Hypothalamus (tissue), 51 donors: Measurements from ENCODE around the gene ZNF275.
"Not testable (repeated sequence)": the region's sequence is repeated elsewhere in the genome, so short reads cannot be mapped to it uniquely, and the experiment has no call there.

Source experiments
- DNase-seq, 51 donors: peaks; one replicate each; lab custom pipeline; 2025; lab: John Stamatoyannopoulos, UW

The ZNF275 gene

DNA sequence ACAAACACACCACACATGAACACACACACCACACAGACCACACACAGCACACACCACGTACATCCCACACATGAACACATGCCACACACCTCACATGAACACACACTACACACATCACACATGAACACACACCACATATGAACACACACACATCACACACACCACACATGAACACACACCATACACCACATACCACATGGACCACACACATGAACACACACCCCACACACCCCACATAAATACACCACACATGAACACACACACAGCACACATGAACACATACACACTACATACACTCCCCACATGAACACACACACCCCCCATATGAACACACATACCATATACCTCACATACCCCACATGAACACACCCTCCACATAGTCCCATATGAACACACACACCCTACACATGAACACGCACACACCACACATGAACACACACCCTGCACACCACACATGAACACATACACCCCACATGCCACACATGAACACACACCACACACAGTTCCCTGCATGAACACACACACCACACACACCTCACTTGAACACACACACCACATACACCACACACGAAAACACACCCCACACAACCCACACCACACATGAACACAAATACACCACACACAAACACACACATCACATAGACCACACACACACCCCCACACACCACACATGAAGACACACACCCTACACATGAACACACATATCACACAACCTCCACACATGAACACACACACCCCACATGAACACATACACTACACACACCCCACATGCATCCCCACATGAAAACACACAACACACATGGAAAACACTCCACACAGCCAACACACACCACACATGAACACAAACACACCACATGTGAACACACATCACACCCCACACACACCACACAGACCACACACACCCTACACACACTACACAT, 48.9 kb downstream of the ZNF275 start:
- DNase-seq, result no peak

DNA sequence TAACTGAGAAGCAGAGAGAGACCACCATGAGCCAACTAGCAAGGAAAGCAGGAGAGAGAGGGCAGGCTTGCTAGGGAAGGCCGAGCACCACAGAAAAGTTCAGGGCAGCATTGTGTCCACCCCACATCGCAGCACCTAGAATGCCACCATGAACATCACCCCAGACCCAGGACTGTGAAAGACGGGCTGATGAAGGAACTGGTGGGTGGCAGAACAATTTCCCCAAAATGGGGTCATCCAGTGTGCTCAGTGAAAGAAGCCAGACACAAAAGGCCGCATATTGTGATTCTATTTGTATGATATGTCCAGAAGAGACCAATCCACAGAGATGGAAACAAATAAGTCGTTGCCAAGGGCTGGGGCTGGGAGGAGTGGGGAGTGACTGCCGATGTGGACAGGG, 50.4 kb downstream of the ZNF275 start:
- no peak for DNase-seq

DNA sequence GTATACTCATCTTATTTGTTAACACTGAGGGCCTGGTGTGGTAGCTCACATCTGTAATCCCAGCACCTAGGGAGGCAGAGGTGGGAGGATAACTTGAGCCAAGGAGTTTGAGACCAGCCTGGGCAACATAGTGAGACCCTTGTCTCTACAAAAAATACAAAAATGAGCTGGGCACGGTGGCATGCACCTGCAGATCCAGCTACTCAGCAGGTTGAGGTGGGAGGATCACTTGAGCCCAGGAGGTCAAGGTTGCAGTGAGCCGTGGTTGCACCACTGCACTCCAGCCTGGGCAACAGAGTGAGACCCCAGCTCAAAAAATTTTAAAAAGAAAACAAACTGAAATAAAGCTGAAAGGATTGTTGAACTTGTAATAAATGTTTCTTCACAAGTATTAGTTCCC, 51.0 kb downstream of the ZNF275 start:
- not testable (repeated sequence) for DNase-seq

DNA sequence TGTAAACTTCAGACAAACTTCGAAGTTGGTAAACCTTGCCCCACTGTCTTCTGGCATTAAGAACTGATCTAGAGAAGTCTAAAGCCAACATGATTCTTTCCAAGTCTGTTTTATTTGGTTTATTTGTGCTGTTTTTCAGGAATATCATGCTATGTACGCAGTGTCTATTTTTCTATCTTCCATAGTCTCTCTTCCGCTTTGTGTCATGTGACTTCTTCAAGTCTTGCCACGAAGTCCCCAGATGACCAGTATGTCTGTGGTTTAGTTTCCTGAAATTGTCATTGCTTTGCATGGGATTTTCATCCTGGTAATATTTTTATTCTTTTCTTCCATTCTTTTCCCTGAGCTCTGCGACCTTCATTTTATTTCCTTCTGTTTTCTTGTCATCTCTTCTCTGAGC, 52.1 kb downstream of the ZNF275 start:
- DNase-seq, result no peak

DNA sequence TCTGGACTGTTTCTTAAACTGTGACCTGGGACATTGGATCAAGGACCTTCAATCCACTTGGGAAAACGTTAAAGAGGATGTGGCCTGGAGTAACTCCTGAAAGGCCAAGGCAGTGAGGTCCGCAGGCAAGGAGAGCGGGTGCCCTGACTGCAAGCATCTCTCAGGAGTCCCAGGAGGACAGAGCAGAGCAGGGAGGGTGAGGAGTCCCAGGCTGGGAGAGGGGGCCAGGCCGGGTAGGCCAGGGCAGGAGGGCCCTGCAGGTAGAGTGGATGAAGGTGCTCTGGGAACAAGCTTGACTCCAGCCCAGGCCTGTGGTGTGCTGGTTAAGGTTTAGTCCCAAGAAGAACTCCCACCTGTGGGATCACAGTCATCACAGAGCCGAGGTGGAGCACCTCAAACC, 53.4 kb downstream of the ZNF275 start:
- DNase-seq, result no peak

DNA sequence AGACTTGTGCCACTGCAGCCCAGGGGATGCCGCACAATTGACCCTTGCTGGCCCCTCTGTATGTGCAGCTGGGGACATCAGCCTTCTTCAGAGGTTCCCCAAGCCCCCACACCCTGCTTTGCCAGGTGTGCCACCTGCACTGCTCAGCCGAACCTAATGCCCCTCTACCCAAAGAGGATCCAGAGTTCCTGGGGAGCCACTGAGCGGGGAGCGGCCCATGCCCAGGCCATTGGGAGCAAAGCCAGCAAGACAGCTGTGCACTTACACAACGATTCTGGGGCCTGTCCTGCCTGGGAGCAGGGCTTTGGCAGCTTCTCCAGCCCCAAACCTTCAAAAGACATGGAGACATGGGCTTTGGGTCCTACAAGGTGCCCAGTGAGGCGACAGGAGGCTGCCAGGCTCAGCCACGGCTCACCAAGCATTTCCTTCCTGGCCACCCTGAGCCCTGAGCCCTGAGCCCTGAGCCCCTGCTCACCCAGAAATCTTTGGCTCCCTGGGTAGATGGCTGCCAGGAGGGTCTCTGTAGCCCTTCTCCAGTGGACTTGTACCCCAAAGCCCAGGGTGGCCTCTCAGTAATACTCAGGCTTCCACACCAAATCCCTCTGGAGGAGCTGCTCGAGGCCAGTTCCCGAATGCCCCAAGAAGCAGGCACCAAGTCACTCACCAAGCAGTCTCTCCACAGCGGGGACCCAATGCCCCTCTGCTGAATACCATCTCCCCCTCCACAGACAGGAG, 54.2 kb downstream of the ZNF275 start:
- DNase-seq, result no peak

DNA sequence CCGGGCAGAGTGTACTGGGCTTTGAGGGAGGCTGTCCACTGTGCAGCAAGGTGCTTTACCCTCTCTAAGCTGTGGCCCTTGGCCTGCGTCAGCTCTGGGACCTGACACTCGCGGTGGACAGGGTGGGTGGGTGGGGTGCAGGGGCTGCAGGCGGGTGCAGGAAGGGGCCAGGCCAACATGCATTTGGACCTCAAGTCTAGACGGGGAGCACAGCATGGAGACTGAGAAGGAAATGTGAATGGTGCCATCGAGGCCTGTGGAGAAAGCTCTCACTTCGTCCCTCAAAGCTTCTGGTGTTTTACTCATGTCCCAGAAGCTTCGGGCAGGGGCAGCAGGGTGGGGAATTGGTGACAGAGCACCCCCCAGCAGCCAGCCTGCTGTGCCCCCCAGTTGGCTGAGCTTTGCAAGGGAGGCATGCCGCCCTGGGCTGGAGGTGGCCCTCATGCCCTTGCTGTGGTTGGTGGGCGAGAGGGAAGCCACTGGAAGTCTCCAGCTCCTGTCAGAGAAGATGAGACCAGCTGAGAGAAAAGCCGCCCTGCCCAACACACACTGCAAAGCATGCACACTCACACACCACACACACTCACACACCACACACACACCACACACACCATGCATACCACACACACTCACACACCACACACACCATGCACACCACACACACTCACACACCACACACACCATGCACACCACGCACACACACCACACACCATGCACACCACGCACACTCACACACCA, 54.9 kb downstream of the ZNF275 start:
- no peak for DNase-seq

DNA sequence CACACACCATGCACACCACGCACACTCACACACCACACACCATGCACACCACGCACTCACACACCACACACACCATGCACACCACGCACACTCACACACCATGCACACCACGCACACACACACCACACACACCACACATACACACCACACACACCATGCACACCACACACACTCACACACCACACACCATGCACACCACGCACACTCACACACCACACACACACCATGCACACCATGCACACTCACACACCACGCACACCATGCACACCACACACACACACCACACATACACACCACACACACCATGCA, 55.5 kb downstream of the ZNF275 start:
- DNase-seq, result not testable (repeated sequence)

DNA sequence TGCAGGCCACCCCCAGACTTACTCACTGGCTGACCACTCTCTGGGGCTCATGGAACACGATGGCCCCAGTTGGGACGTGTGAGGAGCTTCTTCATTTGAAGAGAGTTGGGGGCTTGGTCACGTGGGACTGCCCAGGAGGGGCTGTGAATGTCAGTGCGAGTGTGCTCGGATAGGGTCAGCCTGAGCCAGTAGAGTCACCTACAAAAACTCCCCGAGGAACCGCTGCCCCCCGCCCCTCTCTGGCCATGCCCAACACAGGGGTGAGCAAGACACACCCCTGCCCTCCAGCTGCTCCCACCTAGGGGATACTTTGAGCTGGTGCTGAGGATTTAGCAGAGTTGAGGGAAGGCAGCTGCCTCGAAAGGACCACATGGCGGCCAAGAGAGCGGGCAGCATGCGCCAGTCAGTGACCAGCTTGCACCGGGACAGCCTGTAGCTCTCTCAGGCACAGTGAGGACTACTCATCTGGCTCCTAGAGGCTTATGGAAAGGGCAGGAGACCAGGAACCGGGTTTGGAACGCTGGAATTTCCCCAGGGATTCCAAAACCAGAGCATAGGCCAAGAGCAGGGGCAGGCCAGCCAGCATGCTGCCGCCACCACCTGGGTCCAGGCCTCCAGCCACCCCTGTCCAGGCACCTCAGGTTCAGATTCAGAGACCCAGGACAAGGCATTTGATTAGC, 58.8 kb downstream of the ZNF275 start:
- DNase-seq, result no peak

DNA sequence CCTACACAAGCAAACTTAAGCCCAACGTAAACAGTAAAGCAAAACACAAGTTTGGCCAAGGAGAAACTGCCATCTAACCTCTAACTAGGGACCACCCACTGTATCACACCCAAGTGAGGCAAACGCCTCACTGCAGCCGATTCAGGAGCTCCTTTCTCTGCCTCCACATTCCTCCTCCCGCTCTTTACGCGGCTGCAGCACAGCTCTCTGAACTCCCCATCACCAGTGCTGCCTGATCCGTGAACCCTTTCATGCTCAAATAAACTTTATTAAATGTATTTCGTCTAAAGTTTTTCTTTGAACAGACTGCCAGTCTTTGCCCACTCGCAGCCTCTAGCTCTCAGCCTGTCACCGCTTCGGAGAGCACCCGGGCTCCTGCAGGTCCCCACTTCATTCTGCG, 60.7 kb downstream of the ZNF275 start:
- no peak for DNase-seq

DNA sequence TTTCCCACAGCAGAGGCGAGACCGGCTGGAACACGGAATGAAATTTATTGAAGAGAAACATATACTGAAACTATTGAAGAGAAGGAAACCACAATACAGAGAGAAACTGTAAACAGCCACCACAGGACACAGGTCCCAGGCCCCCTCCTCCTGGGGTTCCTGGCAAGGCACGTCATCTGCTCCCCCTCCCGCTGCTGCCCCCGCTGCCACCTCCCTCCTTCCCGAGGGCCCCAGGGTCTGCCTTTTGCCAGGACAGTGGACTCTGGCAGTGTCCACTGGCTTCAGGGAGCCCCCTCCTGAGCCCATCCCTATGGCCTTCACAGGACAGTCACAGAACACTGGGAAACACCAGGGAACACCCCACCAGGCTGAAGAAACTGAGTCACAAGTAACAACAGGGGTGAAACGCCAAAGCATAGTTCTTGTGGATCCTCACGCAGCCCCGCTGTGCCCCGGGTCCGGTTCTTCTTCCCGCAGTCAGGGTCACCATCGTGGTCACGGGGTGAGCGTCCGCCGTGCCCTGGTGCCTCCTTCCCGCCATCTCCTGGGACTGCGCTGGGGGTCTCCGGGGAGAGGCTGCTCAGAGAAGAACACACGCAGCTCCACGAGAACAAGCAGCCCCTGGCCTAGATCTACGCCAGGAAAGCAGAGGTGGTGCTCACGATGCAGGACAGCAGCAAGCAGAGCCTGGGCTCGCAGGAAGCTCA, 61.8 kb downstream of the ZNF275 start:
- DNase-seq, result no peak

DNA sequence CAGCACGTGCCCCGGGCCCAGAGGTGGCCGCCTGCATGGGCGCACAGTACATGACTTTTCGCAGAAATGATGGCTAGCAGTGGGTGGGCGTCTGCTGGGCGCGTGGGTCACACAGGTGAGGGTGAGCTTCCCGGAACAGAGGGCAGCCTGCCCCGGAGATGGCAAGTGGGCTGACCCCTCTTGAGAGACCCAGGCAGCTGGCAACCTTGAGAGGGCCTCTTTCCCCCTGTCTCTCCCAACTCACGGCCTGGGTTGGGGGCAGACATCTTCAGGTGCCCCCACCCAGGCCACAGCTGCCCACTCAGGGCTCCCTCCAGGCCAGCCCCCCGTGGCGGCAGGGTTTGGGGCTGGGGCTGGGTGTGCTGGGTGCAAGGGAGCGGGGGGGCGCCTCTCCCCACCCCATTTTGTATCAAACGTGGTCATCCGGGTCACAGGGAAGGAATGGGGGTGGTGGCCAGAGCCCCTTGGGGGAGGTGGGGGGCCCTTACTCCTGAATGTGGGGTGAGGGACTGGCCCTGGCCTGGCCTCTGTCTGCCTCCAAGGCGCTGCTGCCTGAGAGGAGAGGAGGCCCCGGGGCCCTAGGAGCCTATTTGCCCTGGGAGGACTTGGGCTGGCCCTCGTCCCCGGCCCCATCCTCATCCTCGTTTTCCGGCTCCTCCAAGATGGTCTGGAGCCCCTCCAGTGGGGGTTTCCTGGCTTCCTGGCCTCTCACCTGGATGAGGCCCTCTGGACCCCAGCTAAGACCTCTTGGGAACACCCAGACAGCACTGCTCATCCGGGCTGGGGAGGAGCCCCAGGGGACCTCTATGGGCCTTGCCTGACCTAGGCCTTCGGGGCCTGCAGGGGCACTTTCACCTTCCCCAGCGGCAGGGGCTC, 62.6 kb downstream of the ZNF275 start:
- DNase-seq, result no peak

DNA sequence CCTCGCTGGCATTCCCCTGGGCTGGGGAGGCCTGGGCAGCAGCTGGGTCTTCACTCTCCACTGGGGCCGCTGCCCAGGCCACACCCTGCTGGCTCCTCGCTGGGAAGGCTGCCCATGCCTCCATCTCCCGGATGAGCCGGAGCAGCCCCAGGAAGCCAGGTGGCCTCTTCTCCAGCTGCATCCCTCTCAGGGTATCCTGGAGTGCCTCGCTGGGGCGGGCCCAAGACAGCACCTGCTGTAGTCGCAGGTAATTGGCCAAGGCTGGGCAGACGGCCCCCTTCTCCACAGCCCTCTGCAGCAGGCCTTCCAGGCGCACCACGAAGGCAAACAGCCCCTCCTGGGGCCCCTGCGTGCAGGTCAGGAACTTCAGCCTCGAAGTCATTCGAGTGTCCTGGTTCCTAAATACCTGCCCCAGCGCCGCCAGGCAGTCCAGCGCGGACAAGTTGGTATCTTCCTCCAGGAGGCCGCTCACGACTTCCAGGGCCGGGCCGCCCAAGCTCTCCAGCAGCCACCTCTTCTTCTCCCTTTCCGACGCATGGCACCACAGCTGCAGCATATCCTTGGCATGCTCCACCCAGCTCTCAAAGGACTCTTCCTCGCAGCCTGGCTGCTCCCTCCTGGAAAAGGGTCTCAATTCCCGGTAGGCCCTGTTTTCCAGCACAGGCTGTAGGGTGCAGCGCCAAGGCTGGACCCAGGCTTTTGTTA, 63.5 kb downstream of the ZNF275 start:
- DNase-seq, result no peak

DNA sequence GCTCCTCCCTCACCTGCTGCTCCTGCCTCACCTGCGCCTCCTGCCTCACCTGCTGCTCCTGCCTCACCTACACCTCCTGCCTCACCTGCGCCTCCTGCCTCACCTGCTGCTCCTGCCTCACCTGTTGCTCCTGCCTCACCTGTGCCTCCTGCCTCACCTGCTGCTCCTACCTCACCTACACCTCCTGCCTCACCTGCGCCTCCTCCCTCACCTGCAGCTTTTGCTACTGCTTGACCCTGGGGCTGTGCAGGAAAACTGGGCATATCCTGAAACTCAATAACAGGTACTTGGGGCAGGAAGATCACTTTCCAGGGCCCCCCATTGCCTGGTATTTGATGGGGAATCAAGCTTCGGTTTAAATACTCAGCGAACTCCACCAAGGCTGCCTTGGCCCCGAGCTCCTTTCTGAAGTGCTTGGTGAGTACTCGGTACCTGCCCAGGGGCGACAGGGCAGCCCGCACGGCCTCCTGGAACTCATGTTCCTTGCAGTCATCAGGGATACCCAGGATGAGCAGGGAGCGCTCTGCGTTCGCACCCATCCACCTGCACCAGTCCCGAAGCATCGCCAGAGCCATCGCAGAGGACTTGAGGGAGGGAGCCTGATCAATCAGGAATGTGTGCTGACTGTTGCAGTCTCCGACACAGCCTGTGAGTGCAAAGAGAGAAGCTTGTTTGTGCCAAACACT, 64.5 kb downstream of the ZNF275 start:
- no peak for DNase-seq

DNA sequence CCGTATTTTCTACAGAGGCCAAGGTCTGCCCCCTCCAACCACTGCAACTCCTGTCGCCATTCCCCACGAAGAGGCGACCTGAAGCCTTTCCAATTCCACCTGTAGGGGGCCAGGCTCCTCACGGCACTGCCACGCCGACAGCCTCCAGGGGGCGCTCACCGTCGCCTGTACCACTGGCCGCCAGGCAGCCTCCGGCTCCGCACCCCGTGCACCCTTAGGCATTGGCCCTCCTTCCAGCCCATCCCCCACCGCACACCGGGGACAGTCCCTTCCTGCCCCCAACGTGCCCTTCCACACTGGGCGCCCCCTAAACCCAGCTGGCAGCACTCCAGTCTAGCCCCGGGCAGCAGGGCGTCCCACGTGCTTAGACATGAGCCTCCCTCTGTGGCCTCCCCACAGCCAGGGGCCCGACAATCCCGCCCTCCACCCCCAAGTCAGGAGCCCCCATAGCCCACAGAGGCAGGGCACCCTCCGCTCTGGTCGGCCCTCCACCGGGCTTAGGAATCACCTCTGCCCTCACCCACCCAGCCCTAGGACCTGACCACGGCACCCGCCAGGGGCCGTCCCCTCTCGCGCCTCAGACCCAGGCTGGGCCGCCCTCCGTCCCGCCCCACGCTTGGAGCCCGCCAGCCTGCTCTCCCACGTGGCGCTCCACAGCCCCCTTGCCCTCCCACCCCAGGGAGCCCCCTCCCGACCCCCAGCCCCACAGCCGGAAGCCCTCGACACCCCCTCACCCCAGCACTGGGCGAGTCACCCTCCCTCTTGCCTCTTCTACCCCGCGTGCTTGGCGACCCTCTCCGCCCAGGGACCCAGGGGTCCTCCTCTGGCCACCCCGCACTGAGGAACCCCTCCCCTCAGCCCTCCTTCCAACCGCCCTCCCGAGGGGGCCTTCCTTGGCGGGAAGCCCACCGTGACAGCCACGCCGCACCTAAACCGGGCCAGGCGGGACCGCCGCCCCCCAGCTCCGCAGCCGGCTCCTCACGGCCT, 66.5 kb downstream of the ZNF275 start:
- no peak for DNase-seq

DNA sequence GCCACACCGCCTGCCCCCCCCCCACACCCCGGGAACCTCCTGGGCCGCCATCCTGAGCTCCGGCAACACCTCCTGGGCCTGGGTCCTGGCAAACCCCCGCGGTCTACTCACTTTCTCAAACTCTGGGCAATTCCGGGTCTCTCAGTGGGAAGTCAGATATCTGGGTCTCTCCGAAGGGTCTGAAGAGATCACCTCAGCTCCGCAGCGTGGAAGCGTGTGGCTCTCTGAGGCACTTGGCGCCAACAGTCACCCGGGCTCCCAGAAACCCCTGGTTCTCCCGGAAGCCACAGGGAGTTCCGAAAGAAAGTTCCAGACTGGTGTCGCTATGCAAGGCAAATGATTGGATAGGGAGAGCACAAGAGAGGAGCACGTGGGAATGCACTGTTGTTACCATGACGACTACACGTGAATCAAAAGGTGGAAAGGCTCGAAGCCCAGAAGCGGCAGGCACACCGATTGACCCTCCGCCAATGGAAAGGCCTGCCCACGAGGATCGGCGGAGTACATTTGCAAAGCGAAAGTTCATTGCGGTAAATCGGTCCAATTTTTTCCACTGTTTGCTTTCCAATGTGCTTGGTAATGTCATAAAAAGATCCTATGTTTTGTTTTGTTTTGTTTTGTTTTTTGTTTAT, 67.3 kb downstream of the ZNF275 start, which contains the start of gene PNMA6E:
PNMA6E (minus strand) TSS at position 218 of the 632 bp plus-strand sequence. CDS start 2,501 bp downstream, outside the sequence.
- DNase-seq, result no peak
